UCSD-AML1 (cell line): Measurements from ENCODE around the gene ZDHHC18.
"Not testable (repeated sequence)": the region's sequence is repeated elsewhere in the genome, so short reads cannot be mapped to it uniquely, and the experiment has no call there.

Source experiments
- DNase-seq: peaks from one replicate; lab custom pipeline; 2025; ENCODE audit not compliant: unreplicated experiment; lab: John Stamatoyannopoulos, UW

ZDHHC18 gene

GRCh38 chr1:26791148-26791547 lies 35.3 kb upstream of the ZDHHC18 start:
- no peak for DNase-seq

GRCh38 chr1:26791626-26792025 lies 34.9 kb upstream of the ZDHHC18 start:
- DNase-seq, result no peak

DNA sequence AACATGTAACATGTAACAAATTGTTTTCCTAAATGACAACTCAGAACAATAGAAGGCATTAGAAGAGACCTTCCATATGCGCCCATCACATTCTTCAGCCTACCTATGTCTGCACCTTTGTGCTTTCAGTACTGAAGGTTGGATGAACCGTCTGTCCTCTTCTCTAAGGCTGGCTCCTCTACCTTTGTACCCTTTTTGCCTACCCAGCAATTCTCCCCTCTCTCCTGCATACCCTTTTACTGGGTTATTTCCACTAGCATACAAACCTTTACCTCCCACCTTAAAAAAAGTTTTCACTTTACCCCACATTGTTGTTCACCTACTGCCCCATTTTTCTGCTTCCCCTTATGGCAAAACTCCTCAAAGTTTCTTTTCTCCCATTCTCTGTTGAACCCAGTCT lies 33.6 kb upstream of the ZDHHC18 start:
- no peak for DNase-seq

DNA sequence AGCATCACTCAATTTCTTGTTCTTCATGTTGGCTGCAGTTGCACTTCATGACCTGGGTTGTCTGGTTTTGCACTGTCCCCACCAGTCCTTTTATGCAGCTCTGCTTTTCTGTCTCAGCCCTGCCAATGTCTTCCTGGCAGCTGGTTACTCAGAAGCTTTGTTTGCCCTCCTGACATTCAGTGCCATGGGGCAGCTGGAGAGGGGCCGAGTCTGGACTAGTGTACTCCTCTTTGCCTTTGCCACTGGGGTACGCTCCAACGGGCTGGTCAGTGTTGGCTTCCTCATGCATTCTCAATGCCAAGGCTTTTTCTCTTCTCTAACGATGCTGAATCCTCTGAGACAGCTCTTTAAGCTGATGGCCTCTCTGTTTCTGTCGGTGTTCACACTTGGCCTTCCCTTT lies 32.1 kb upstream of the ZDHHC18 start:
- DNase-seq, result no peak

GRCh38 chr1:26797627-26798026 lies 28.9 kb upstream of the ZDHHC18 start:
- no peak for DNase-seq

DNA sequence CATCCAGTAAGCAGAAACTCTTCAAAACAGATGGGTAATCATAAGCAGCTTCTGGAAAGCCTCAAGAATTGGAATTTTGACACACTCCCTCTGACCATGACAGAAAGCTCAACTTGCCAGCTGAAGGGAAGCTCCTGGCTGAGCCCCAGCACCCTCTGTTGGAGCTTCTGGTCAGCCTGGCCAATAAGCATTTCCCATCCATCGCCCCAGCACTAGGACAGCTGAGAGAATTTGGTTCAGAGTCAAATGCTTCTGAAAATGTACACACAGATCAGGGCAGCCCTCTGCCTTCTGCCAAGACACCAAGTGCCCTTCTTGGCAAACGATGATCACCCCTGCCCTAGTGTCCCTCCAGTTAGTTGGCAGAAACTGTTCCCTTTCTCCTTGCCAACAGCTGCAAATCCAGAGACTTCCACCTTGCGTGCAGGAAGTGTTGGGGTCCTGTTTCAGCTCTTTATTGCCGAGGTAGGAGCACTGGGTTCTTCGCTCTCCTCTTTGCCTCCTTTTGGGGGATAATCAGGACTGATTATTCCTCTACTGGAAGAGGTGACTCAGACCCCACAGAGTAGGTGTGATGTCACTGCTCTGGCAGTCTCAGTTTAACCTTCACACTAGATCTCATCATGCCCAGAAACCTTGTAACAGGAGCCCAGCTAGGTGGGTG lies 26.9 kb upstream of the ZDHHC18 start:
- DNase-seq, result no peak

- not testable (repeated sequence) for DNase-seq
Measured at GRCh38 chr1:26803932-26804331, 22.6 kb upstream of the ZDHHC18 start.

- DNase-seq, result peak; percentile 25
Measured at GRCh38 chr1:26810105-26810504, 16.4 kb upstream of the ZDHHC18 start.

GRCh38 chr1:26811057-26811456 lies 15.4 kb upstream of the ZDHHC18 start:
- DNase-seq, result no peak

DNA sequence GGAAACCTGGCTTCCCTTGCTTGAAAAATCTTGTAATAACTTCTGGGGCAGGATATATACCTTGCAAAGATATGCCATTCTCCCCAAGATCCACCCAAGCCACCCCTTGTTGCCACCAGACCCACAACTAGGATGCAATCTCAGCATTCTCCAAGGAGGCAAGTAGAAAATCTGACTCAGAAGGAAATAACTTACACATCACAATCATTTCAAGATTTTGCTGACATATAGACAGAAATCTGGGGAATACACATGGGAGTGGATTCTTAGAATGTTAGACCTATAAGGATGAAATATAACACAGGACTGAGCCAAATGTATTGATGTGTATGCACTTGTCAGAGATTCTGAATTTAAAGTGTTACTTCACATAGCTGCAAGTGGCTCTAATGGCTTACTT lies 14.8 kb upstream of the ZDHHC18 start:
- no peak for DNase-seq

DNA sequence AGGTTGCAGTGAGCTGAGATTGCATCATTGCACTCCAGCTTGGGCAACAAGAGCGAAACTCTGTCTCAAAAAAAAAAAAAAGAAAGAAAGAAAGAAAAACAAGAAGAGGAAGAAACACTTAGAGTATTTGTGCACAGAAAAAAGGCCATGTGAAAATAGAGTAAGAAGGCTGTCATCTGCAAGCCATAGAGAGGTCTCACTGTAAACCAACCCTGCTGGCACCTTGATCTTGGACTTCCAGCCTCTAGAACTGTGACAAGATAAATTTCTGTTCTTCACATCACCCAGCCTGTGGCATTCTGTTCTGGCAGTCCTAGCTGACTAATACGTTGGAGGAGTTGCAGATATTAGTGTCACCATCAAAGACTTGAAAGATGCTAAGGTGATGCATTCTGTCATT lies 12.1 kb upstream of the ZDHHC18 start:
- no peak for DNase-seq

DNA sequence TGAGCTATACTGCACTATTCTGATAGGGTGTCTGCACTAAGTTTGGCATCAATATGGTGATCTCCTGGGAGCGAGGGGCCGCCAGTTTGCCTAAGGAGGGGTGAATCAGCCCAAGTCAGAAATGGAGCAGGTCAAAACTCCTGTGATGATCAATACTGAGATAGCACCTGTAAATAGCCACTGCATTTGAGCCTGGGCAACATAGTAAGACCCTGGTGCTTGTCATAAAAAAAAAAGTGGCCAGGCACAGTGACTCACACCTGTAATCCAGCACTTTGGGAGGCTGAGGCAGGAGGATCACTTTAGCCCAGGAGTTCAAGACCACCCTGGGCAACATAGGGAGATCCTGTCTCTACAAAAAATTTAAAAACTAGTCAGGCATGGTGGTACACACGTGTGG lies 11.6 kb upstream of the ZDHHC18 start:
- DNase-seq, result no peak

DNA sequence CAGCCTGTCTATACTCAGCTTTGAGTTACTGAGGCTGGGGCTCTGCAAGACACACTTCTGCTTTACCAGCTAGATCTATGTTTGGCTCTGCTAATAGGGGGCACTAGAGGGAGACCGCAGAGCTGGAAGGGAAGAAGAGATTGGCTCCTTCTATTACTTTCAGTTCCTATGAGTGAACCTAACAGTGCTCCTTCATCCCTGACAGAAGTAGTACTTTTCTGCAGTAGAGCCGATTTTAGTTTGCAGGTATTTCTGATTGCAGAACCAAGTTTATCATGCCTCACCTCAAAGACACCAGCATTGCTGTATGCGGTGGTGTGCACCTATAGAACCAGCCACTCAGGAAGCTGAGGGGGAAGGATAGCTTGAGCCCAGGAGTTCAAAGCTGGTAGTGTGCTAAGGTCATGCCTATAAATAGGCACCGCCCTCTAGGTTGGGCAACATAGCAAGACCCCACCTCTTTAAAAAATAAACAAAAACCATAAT lies 5.7 kb upstream of the ZDHHC18 start:
- DNase-seq, result peak; percentile 51

DNA sequence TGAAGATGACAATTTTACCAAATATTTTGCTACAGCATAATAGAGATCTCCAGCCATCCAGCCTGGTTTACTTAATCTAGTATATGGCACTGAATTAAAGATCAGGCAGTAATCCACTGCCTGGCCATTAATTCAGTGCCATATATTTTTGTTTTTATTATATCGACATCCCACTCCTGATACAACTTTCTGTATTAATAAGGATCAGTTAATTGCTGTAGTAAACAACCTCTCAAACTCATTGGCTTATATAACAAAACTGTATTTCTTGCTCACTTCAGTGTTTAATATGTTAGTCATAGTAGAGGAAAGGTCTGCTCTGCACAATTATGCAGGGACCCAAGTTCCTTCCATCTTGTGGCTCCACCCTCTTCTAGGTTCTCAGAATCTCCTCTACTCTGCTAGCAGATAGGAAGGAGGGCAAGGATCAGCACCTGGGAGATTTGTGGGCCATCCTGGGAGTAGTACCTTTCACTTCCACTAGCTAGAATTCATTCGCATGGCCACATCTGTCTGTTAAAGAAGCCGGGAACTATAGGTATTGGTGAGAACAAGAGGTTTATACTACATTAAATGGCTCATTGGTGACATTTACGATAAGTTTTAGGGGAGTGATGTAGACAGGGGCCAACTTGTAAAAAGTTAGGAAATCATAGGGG lies 3.6 kb upstream of the ZDHHC18 start:
- DNase-seq, result no peak

GRCh38 chr1:26824731-26825130 lies 1.8 kb upstream of the ZDHHC18 start:
- DNase-seq, result no peak

- DNase-seq, result no peak
Measured at GRCh38 chr1:26827106-26827604, 667 bp downstream of the ZDHHC18 start.

DNA sequence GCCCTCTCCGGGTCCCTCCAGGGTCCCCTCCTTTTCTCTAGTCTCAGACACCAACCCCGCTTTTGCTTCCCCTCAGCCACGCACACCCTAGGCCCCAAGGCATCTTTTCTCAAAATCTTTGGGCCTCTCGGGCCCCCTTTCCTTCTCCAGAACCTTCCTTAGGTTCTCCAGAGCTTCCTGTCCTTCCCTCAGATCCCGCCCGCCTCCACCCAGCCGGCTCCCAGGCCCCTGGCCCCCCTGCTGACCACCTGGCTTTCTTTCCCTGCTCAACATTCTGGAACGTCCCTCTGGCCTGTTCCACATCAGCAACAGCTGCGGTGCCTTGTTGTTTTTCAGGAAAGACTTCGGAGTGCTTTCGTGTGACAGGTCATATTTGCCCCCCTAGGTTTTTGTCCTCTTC lies 1.2 kb downstream of the ZDHHC18 start:
- DNase-seq, result no peak

- peak; percentile 20 for DNase-seq
Measured at GRCh38 chr1:26828411-26828991, 2.0 kb downstream of the ZDHHC18 start.

- no peak for DNase-seq
Measured at GRCh38 chr1:26829184-26829911, 2.9 kb downstream of the ZDHHC18 start.

DNA sequence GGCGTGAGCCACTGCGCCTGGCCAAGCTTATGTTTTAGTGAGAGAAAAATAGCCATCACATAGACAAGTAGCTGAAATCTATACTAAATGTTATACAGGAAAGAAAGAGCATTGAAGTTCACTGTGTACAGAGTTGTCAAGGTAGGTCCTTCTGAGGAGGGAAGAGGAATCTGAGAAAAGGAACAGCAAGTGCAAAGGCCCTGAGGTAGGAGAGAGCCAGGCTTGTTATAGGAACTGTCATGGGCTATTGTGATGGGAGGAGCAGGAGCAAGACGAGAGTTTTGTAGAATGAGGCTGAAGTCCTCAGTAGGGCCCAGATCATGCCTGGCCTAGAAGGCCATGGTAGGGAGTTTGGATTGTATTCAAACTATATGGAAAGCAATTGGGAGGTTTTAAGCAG lies 4.6 kb downstream of the ZDHHC18 start:
- no peak for DNase-seq

DNA sequence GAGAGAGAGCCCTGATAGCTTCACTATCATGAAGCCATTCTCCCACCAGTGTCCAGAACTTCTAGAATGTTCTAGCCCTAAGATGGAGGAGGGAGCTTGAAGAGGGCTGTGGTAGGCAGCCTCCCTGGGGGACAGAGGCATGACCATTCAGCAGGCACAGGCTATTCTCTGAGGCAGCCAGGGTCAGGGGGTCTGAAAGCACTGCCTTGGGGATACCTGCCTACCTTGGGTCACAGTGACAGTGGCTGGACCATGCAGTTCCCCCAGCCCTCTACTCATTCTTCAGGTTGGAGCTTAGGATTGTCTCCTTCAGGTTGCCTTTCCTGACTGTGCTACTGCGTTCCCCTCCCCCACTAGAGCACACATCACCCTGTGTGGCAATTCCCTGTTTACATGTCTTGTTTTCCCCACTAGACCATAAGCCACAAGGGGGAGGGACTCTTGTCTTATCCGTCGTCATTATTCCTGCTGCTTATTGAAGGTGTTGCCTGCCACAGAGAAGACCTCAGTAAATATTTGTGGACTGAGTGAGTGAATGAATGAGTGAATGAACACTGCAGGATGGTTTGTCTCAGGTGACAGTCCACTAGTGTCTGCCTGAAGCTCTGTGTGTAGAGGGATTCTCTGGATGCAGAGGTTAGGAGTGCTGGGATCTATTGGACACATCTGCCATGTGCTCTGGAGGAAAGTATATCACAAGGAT lies 5.2 kb downstream of the ZDHHC18 start:
- no peak for DNase-seq
